Stimulated activated CD8-positive, alpha-beta memory T cell treated with anti-CD3 and anti-CD28 coated beads, Interleukin-2, amount 100 ng/mL, for 48 hours (primary cell): ENCODE data around the gene ATP7B.
"Not testable (repeated sequence)": the region's sequence is repeated elsewhere in the genome, so short reads cannot be mapped to it uniquely, and the experiment has no call there.

Experiments
- DNase-seq, 2 donors: peaks; one replicate each; pipeline ENCODE4 v3.0.0-alpha.2; 2020; ENCODE audit warnings: low read depth in 2 of 2

Gene ATP7B

DNA sequence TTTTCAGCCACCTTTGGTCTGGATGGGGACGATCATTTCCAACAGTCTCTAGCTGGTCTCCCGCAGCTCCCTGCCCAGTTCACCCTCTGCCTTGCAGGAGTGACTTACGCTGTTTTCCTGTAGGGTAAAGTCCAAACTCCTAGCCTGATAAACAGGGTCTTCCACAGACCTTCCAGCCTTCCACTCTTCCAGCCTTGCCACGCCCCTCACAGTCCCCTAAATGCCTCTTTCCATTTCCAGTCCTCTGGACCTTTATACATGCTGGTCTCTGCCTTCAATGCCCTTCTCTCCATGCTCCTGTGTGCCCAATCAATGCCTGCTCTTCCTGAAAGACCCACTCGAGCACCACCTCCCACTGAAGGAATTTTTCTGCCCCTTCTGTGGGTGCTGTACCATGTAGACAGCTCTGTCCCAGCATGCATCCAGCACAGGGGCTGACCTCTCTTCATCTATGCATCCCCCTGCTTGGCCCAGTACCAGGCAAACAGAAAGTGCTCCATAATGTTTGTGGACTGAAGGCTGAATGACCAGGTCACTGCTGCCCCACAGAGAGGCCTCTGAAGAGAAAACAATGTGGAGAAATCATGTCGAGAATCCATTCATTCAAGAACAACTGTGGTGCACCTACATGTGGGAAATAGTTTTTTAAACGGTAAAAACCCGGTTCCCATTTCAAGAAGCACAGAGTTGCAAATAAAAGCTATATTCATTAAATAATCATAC, 4.6 kb downstream of the ATP7B start:
- DNase-seq, result no peak

DNA sequence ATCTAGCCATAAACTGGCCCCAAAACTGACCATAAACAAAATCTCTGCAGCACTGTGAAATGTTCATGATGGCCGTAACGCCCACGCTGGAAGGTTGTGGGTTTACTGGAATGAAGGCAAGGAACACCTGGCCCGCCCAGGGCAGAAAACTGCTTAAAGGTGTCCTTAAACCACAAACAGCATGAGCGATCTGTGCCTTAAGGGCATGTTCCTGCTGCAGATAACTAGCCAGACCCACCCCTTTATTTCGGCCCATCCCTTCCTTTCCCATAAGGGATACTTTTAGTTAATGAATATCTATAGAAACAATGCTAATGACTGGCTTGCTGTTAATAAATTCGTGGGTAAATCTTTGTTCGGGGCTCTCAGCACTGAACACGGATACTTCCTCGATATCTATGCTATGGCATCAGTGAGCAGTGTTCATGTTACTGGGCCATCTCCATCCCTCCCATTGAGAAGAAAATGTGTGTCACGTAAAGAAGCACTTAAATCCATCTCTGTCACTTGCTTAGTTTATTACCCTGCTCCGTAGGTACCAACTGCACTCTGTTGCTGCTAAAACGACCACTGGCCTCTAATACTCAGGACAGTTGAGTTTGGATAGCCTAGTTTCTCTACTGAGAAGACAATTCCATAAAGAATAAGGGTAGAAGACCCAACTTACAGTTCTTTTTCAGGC, 5.3 kb downstream of the ATP7B start:
- DNase-seq, result no peak

DNA sequence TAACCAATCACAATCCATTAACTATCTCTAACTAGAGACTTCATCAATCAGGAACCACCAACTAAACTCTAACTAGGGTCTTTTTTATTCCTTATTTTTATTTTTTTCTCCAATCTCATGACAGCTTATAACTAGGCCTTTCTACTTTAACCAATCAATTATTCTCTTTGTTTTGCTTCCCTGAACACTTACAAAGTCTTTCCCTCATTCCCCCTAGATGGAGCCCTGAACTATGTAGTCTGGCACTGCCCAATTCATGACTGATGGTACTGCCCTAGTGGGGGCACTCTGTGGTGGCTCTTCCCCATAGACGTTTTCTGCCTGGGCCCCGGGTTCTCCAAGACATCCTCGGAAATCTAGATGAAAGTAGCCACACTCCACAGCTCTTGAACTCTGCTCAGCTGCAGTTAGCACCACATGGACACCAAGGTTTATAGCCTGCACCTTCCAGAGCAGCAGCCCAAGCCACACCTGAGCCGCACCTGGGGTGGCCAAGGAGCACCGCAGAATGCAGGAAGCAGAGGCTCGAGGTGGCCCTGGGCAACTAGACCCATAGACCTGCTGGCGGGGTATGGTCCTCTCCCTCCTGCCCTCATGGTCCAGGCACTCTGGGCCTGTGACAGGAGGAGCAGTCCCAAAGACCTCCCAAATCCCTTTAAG, 6.6 kb downstream of the ATP7B start:
- no peak for DNase-seq

DNA sequence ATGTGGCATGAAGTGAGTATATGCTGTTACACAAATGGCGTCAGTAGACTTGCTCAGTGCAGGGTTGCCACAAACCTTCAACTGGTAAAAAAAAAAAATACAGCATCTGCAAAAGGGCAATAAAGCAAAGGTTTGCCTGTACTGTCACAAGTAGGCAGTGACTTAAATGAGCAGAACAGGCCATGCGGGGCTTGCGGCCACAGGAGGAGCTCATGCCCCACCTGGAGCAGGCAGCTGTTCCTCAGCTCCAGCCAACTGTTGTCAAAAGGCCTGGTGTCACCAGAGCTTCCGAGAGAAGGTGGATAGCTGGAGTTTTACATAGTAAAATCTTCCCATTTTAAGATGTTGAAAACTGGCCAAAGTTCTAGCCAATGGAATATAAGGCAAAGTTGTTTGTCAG, 7.7 kb downstream of the ATP7B start:
- DNase-seq, result no peak

DNA sequence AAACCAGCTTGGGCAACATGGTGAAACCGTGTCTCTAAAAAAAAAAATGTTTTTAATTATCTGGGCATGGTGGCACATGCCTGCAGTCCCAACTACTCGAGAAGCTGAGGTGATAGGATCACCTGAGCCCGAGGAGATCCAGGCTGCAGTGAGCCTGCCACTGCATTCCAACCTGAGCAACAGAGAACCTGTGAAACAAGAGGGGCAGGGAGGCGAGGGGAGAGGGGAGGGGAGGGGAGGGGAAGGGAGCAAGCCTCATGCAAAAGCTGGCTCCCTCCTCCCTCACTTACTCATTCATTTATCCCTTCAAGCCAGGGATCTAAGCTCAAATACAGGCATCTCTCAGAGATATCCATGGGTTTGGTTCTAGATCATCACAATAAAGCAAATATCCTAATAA, 8.9 kb downstream of the ATP7B start:
- DNase-seq, result no peak

DNA sequence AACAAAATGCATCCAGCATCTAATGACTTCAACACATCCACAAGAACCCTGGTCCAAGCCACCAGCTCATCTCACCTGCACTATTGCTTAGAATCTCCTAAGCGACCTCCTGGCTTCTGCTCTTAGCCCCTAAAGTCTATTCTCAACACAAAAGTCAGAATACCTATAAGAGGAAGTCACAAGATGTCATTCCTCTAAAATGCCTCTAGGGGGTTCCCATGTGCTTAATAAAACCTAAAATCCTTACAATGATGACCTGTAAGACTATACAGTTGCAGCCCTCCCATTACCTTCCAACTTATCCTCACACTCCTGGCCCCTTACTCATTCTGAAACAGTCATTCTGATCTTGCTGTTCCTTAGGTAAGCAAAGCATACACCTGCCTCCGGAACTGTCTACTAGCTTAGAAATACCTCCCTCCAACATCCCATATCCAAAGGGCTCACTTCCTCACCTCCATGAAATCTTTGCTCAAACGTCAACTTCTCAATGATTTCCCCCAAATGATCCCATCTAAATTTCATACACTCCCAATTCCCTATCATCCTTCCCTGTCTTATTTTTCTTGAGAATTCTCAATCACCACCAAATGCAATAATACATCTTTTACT, 10.0 kb downstream of the ATP7B start:
- no peak for DNase-seq

DNA sequence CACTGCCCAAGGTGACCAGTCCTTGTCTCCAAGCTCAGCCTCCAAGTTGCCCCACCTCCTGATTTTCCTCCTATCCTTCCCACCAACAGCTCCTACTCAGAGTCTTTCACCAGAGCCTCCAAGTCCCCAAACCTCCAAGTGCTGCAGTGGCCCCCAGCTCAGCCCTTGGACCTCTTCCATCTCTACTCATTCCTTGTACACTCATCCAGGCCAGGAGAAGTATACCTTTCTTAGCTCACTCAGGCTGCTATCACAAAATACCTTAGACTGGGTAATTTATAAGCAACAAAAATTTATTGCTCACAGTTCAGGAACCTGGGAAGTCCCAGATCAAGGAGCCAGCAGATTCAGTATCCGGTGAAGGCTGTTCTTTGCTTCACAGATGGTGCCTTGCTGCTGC, 11.3 kb downstream of the ATP7B start:
- DNase-seq, result no peak

DNA sequence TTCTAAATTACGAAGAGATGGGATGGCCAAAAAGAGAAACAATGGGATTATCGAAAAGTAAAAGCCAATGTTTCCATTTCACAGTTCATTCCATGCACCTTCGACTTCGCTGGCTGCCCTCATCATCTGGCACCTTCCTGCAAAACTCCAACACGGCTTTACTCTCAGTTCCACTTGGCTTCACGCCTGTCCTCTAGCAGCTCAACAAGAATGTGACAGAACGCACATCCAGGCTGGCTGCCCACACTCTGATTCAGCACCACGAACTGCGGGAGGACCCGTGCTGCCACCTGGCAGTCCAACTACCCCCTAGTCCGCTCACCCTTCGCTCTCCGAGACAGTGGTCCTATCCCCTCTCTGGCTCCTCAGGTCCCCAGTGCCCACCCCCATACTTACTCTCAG, 11.7 kb downstream of the ATP7B start:
- DNase-seq, result no peak

DNA sequence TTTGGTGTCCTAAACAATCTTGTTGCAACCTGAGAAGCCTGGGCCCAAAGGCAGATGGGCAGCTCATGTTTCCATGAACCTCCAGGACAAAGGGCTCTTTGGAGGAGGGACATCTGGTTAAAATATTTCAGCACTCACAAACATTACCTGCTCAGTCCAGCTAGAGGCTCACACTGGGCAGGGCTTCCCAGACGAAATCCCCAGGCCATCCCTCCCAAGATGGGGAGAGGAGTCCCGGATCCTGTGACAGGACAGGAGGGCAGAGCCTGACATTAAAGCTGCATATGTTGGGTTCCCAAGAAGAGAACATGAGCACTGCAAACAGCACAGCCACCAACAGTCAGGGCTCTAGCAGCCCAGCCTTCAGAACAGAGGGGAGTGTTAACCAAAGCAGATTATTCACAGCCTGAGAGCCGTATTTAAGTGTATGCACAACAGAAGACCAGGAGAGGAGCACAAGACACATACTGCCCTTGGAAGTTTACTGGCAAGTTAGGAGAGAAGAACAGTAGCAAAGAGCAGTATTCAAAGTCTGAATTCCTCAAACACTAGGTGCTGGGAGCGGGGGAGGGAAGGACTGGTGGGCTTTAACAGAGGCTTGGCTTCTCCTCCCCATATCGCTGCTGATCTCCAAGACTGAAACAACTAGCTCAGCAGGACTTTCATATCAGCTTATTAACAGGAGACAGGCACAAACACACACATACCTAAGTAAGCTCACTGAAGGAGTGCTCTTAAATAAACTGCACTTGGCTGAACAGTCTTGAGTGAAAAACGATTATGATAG, 12.3 kb downstream of the ATP7B start:
- no peak for DNase-seq

DNA sequence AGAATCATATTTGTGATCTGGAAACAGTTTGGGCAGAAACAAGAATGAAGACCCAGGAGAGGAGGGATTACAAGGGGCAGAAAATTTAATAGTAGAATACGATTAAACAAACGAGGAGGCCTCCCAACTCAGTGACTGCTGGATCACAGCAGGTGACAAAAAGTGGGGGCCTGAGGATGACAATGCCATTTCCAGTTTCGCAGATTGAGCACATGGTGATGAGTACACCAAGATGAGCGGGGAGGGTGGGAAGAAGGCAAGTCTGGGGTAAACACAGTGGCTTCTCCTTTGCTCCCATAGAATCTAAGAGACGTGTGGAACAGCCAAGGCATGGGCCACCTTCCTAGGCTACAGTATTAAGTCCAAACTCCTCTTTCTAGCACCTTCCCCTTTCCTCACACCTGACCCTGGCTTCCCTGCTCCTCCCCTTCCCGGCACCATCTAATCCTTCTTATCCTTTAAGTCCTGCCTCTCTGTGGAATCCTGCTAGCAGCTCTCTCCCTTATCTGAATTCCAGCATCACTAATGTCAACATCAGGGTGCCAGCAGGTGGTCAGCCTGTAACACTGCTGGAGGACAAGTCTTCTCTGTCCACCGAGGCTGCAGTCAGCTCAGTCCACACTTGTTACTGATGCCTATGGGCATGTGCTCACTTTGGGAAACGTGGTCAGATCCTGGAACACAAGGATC, 13.5 kb downstream of the ATP7B start:
- no peak for DNase-seq

DNA sequence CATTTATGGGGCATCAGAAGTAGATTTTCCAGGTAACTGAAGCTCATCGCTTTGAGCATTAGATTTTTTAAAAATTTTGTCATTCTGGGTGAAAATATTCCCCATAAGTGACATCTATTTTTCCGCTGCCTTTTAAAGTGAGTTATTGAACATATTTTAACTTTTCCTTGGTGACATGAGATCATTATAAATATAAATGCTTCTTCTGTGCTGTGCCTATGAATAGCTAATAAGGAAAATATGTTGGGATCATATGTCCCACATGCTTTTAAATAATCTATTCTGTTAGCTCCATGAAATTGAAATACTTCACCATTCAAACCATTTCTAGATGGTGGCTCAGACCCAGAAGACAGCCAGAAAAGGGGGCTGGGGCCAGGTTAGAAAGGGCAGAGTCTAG, 14.1 kb downstream of the ATP7B start:
- no peak for DNase-seq

DNA sequence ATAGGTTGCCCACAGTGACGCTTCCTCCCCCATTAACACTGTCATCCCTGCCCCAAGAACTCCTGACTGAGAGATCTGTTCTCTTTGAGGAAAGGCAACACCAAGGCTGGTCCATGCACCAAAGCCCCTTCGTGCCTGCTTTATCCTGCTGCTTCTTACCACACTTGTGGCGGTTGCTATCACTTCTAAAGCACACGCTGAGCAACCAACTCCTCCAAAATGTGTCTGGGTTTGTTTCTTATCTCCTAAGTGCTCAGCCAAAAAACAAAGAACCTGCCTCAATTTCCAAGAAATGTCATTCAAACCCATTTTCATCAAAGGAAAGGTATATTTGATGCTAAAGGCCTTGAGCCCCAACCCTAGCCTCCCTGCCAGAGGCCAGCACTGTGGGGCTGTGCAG, 14.6 kb downstream of the ATP7B start:
- no peak for DNase-seq

DNA sequence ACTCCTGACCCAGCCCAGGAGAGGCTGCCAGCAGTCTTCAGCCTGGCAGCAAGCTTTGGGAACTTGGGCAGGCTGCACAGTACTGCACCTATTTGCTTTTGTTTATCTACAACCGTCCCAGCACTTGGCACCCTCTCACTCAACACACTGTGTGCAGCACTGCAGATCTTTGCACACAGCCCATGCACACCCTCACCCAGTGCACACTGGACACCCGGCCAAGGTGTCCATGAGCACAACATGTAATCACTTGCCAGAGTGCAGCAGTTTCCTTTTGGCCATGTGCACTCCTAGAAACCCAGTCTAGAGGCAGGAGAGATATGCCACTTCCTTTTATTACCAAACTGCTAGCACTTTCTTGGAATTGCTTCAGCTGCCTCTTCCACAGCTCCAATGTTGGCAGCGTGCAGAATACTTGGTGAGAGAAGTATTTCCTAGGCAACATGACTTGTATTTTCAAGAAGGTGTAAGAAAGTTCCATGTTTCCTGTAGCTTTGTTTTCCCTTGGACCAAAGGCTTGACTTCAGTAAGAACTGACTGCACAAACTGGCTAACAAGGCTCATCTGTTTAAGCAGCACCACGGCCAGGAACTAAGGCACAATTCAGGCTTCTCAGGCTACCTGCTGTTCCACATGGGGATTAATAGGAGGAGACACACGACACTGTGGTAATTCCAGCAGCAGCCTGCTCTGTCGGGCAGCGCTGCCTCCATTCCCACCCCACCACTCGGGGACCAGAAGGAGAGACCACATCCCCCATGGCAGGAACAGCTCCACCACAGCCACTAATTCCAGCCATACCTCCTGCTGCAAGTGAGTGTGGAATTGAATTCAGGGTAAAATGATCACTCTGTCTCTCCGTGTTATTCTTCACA, 15.3 kb downstream of the ATP7B start:
- DNase-seq, result no peak

DNA sequence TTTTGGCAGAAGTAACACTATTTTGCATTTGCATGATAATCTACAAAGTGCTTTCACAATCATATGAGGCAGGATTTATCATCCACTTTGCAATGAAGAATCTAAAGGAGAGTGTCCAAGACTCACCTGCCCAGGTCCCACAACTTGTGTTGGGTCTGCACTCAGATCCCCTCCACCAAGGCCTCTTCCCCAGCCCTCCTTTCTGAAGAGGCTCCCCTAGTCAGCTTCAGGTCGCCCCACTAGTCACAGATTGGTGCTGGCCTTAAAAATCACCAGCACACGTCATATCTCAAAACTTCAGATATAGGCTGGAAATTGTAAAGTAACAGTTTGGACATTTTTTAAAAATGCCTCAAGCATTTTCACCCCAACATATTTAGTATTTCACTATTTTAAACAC, 17.5 kb downstream of the ATP7B start:
- DNase-seq, result no peak

DNA sequence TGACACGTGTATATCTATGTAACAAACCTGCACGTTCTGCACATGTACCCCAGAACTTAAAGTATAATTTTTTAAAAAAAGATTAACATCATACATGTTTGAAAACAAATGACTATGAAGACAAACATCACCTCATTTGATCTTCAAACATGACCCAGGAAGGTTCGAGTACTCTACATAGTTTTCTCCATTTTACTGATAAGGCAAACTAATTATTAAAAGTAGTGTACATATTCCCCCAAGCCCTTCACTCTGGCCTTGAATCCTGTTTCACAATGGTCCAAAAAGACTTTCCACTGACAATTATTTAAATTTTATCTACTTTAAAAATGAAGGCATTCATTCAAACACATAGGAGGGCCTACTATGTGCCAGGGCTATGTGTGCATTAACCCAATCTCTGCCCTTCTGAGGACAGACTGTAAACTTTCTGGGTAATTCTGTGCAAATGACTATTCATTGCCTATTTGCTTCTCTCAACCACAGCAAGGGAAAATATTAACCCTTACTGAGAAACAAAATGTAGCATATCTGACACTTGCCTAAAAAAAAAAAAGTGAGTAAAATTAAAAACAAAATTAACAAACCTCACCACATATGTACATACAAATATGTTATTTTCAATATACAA, 22.1 kb downstream of the ATP7B start:
- DNase-seq, result no peak

DNA sequence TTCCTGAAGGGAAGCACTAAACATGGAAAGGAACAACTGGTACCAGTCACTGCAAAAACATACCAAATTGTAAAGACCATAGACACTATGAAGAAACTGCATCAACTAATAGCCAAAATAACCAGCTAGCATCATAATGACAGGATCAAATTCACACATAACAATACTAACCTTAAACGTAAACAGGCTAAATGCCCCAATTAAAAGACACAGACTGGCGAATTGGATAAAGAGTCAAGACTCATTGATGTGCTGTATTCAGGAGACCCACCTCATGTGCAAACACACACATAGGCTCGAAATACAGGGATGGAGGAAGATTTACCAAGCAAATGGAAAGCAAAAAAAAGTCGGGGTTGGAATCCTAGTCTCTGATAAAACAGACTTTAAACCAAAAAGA, 26.3 kb downstream of the ATP7B start:
- DNase-seq, result not testable (repeated sequence)

DNA sequence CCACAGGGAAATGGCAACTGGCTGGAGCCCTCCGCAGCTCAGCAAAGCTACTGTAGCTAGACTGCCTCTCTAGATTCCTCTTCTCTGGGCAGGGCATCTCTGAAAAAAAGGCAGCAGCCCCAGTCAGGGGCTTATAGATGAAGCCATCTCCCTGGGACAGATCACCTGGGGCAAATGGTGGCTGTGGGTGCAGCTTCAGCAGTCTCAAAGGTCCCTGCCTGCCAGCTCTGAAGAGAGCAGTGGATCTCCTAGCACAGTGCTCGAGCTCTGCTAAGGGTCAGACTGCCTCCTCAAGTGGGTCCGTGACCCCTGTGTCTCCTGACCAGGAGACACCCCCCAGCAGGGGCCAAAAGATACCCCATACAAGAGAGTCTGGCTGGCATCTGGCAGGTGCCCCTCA, 28.0 kb downstream of the ATP7B start:
- DNase-seq, result not testable (repeated sequence)

DNA sequence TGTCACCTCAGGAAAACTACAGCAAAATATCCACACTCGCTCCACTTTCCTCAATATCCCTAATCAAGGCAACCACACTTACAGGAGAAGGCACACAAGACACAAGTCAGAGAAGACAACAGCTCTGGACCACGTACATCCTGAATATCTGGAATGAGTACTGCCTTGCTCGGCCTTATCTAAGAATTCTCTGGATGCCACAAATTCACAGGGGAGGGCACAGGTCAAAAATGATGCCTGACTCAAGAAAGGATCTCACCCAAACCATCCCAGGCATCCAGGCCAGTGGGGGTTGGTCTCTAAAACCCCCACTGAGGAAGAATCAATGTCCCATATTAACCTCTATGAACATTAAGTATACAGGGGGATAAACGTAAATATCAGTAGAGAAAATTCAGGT, 29.9 kb downstream of the ATP7B start:
- DNase-seq, result no peak

DNA sequence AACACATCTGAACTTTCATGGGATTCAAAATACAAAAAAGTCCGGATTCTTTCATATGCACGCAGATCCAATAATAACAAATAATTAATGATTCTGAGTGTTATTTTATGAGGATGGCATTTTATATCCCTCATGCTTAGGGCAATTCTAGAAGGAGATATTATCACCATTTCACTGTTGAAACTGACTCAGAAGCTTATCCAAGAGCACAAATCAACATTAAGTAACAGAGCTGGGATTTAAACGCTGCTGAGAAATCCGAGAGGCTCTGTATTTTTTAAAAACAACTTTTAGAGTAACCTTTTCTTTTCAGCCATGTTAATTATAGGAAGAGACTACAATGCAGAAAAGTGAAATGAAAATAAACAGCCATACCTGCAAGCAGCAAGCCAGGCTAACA, 30.3 kb downstream of the ATP7B start:
- no peak for DNase-seq
